Stimulated activated CD8-positive, alpha-beta memory T cell treated with anti-CD3 and anti-CD28 coated beads, Interleukin-7, amount 100 ng/mL, for 4 hours (primary cell): ENCODE measurements around the gene WNK3.
A peak's percentile ranks its signal among the peaks of the same experiment; 100 is the strongest.

Source experiments
- DNase-seq, 2 donors: peaks; one replicate each; pipeline ENCODE4 v3.0.0-alpha.2; 2020; ENCODE audit warnings: low read depth in 2 of 2

Gene WNK3

DNA sequence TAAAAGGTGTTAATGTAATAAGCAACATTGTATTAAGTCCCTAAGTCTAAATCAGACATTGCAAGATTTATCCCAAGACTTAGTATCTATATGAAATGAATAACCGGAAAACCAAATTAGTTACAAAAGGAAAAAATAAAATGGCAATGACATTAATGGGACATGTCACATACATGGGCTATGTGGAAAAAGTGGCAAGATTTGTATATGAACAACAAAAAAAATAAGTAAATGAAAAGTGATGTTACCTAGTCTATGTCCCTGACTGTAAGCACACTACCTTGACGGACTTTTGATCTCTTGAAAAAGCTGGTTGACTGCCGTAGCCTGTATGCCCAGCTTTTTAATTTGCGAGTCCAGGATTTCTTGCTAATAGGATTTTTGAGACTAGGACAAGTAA is 119.3 kb downstream of the WNK3 start:
- no peak for DNase-seq

DNA sequence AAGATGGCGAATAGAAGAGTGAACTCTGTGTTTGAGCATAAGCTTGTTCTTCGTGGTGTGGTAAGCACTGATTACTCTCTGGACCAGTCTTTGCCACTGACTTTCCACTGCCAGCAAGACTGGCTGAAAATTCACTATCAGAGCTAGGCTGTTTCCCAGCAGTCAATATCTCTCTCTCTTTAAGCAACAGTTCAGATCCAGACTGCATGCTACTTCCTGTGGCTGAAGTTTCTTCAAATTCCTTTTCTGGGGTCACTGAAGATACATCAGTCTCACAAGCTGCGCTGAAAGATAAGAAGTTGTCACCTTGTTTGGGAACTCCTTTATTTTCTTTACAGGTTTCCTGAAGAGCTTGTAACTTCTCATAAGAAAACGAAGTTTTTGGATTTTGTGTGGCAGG is 120.8 kb downstream of the WNK3 start:
- DNase-seq = no peak

DNA sequence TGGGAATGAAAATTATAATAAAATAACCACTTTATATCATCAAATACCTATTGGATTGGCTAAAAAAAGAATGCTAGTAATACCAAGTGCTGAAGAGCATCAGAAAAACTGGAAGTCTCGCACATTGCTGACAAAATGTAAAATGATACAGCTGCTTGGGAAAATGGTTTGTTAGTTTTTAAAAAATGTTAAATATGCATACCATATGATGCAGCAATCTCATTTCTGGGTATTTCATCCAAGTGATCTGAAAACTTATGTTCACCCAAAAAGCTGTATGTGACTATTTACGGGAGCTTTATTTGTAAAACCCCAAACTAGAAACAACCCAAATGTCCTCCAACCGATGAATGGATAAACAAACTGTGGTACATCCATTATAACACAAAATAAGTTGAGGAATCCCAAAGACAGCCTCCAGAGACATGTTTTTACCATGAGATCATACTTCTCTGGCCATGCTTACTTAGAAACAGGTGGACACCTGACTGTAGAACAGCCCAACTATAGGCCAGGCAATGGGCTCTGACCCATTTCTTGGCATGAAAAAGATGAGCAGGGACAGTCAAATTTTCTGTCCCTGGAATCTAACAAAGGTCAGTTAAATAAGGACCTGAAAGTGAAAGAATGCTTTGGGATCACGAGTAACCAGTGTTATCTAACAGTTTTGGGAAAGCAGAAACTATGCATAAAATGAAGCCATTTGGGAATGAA is 127.3 kb downstream of the WNK3 start:
- DNase-seq = no peak

DNA sequence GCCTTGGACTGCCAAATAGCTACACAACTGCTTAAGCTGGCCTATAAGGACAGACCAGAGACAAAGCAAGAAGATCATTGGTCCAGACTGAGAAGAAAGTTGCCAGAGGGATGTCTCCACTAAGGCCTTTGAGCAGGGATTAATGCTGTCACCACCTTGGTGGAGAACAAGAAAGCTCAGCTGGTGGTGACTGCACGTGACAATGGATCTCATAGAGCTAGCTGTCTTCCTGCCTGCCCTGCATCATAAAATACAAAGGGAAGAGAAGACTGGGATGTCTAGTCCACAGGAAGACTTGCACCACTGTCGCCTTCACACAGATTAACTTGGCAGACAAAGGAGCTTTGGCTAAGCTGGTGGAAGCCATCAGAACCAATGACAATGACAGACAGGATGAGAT is 134.3 kb downstream of the WNK3 start:
- DNase-seq = no peak

DNA sequence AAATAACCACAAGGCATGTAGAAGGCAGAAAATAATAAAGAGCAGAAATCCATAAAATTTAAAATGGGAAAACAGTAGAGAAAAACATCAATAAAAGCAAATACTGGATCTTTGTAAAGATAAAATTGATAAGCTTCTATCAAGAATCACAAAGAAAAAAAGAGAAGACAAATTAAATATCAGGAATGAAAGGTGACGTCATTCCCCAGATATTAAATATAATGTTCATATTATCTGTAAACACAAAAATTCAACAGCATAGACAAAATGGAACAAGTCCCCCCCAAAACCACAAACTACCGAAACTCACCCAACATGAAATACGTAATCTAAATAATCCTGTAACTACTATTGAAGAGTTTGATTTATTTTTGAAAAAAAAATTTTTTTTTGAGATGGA is 144.2 kb downstream of the WNK3 start:
- no peak for DNase-seq

DNA sequence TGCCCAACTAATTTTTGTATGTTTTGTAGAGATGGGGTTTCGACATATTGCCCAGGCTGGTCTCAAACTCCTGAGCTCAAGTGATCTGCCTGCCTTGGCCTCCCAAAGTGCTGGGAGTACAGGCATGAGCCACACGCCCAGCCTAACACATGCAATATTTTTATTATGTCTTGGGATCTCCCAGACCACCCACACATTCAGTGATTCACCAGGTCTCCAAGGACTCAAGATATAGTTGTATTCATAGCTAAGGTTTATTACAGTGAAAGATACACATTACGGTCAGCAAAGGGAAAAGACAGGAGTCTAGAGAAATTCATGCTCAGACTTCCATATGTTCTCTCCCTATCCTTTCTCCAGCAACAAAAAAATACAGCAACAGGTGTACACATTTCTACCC is 149.3 kb downstream of the WNK3 start:
- DNase-seq = no peak

DNA sequence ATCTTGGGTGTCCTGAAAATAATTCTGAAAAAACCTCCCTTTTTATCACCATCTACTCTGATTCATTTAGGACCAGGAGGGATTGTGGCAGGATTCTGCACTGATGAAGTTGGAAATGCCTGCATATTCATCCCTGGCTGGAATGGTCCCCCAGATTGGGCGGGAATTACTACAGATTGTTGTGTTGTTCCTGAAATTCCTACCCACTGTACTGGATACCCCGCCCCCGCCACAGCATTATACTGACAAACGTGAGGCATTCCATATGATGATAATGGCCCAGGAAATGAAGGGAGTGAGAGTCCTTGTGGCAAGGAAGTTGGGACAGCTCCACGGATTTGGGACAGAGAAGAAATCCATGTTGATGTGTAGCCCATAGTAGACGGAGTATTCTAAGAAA is 159.6 kb downstream of the WNK3 start:
- no peak for DNase-seq

DNA sequence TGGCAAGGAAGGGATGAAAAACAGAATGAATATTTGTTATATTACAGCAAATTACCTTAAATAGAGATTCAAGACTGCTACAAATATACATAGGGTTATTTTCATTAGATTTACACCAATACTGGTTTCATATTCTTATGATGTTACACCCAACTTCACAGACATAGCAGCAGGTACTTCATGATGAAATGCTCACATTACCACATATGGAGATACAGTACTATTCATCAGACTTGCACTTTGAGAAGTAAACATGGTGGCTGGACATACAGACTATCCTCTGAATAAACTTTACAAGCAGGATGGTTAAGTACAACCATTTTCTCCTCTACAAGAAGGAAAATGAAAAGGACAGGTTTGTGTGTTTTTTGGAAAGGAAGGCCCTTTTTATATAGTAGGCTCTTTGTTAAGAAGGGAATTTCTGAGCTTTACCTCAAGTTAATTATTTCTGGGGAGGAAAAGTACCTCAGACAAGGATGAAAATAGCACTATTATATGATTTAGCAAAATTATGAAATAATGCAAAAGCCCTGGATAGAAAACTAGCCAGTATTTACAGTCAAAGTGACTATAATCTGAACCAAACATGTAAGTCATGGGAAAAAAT is 162.8 kb downstream of the WNK3 start:
- no peak for DNase-seq

DNA sequence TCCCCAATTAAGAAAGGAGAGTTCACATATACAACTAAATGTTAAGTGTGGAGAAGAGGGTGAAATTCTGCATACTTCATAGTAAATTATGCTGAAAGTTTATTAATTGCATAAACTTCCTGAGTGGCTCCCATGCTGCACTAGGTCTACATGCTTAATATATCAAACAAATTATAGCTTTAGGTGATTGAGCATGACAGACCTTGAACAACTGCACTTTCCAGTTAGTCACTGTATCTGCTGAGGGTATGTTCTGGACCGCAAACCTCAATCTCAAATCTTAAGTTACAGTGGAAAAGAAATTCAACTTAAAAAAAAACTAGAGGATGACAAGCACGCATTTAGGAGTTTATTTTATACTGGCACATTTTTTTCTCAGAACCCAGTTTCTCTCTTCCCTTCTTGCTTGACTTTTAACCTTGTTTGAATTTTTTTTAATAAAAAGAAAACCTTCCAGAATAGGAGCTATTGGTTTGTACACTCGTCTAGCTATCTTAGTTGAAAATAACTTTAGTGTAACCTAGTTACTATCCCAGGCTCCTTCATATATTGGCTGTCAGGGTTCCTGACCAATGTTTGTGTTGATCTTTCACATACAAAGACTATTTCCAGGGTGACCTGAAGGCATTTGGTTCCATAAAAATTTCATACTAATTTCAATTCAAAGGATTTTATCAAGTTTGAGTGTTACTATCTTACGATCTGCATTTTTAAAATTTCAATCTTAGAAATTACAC is 164.6 kb downstream of the WNK3 start:
- DNase-seq = no peak

DNA sequence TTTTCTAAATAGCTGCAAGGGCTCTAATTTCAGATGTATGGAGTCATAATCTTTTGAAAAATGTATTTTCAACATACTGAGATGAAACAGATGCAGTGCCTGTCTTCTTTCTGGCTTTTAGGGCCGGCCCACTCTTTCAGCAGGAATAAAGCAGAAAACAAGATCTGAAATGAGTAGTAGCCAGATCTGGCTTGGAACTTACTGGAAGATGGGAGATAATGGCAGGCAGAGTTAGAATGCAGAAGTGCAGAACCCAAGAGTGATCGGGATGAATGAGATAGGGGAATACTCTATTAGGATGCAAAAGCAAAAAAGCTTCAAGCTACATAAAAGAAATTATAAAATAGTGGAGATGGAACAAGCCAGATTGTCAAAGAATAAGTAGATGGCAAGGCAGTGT is 173.4 kb downstream of the WNK3 start:
- DNase-seq = no peak

DNA sequence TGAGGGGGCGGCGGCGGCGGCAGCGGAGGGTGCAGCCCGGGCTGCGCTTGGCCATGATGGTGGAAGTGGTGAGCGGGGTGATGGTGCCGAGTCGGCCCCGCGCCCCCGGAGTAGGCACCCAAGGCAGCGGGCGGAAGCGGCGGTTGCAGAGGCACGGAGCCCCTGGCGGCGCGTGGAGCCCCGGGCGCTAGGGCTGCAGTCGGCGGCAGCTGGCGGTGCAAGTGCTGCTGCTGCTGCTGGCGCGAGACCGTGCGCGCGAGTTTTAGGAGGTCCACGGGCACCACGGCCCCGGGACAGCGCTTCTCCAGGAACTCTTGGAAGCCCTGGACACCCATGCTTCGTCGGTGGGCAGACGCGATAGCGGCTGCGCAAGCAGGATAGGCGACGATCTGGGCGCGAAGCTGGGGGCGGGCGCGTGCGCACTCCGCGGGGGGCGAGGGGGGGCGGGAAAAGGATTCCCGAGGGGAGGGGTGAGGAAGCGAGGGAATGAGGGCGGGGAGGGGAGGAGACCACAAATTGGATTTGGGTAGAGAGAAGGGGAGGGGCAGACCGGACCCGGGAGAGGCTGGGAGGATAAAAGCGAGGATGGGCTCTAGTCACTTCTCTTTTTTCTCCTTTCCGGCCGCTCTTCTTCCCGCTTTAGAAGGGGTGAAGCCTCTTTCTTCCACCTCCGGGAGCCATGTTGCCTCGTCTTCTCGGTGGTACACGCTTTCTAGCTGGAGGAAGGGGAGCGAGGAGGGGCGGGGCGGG is 174.8 kb downstream of the WNK3 start, which contains the start of gene FAM120C:
TSS of gene FAM120C (minus strand) at position 391 of the 750 bp plus-strand sequence. CDS start at position 335, 56 bp downstream.
- DNase-seq = peak; percentile 43 to 57

DNA sequence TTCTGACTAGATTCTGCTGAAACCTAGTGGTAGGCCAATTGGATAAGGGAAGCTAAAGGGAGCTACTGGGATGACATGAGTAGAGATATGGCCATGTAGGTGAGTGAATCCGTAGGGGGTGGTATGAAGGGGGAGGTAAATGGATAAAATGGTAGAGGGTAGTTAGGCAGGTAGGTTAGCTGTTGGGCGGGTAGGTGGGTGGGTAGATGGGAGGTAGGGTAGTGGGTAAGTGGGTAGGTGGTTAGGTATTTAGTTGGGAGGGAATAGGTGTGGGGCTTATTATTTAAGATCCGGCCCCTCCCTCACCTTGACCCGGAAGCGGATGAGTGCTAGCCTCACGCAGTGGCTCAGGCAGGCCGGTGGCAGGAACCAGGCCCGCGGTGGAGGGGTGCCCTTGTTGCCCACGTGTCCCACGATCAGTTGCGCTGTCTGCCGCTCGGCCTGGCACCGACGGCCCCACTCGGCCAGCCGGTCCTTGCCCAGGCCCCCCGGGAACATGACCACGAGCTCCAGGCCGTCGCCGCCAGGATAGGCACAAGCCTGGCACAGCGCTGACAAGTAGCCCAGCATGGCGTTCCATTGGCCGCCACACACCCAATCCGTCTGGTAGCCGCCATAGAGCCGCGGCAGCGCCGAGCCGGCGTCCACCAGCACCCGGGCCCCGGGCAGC is 175.5 kb downstream of the WNK3 start:
- DNase-seq = peak; percentile 55 to 58

DNA sequence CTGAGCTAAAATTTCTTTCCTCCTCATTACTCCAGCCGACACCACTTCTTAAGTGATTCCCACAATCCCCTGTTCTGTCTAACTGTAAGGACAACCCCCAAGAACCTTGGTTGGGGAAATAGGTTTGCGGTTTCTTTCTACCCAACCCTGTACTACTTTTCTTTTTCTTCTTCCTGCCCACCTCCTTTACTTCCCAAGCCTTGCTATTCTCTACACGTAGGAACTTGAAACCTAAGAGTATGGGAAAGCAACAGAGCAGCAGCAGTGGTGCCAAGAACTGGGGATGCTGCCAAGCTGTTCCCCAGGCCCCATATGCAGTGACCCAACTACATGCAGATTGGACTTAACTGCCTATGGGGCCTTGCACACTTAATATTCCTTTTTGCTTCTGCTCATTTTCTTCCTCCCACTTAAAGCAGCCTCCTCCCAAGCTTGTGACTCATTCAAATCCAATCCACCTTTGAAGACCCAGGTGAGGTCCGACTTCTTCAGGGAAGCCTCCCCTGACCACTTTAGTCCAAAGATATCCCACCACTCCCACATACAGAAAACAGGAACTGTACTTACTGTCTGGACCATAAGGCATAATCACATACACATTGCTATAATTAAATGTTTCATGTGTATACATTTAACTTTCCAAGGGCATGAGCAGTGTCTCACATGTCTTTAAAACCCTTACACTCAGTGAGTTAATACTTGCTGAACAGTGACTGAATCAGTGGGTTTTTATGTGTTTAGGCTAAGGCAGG is 176.5 kb downstream of the WNK3 start:
- DNase-seq = no peak

DNA sequence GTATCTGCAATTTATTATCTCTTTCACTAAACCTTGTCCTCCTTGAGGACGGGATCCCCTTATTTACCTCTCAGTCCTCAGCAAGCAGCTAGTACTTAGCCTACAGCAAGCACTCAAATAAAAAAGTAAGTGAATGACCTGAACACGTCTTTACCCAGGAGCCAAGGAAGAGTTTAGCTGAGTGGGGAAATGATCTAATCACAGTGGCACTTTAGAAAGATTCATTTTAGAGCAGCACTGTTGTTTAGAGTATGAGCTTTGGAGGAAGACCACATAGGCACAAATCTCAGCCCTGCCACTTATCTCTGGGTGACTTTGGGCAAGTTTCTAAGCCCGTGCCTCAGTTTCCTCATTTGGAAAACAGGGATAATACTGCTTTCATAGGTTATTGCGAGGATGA is 177.4 kb downstream of the WNK3 start:
- no peak for DNase-seq

DNA sequence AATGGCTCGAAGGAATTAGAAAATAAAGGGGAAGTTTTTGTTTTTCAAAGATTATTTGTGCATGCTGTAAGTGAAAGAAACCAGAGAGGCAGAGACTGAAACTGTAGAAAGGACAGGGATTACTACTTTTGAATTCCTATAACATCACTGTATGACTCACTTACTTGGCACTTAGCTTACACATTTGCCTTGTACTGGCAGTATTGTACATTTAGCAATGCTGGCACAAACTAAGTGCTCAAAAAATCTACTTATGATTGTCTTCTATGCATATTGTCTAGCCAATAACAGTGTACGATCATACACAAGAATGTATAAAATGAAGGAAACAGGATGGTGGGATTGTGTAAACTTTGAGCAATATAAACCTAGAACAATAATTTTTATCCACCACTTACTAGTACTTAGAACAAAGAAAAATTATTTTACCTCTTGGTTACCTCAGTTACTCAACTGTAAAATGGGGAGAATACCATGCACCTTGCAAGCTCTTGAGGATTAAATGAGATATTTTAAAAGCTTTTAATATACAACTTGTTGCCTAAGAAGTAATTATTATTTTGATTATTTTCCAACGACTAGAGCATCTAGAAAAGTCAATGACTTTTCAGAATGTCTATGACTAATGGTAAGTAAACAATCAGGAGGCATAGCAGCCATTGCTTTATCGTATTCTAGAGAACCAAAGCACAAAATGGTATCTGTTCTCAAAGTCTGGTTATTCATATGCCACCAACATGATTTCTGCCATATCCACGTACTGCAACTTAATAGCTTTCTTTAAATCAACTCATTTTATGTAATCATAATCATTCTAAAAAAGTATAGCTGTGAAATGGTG is 179.5 kb downstream of the WNK3 start:
- no peak for DNase-seq

DNA sequence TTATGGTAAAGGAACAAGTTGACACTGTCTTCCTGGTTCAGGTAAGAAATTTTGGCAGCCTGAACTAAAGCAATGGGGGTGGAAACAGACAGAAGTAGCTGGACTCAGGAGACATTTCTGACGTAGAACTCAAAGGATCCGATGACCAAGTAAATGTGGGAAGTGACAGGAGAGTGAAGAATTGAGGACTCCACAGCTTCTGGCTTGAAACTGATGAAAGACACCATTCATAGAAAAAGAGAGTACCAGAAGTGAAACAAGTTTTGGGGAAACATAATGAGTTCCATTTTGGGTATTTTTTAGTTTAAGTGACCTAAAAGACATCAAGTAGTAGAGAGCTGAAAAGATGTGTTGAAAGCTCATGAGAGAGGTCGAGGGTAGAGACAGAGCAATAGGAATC is 180.5 kb downstream of the WNK3 start:
- DNase-seq = no peak

DNA sequence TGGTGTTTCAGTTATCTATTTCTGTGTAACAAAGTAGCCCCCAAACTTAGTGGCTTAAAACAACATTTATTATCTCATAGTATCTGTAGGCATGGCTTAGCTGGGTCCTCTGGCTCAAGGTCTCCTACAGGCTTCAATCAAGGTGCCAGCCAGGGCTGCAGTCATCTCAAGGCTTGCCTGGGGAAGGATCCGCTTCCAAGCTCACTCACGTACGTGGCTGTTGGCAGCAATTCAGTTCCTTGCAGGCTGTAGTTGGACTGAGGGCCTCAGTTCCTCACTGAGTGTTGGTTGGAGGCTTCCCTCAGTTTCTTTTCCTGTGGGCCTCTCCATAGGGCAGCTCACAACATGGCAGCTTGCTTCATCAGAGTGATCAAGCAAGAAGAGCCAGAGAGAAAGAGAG is 184.1 kb downstream of the WNK3 start:
- no peak for DNase-seq

DNA sequence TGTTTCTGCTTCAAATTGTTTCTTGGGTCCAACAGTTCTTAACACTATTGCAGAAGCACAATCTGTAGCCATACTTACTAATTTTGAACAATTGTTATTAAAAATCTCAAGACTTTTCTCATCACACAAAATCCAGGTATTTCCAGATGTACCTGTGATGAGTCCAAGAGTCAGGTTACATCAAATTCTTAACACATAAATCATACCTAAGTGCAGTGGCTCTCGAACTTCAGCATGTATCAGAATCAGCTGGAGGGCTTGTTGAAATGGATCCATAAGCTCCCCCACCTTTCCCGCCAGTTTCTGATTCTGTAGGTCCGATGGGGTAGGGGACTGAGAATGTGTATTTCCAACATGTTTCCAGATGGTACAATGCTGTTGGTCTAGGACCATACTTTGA is 185.4 kb downstream of the WNK3 start:
- no peak for DNase-seq

DNA sequence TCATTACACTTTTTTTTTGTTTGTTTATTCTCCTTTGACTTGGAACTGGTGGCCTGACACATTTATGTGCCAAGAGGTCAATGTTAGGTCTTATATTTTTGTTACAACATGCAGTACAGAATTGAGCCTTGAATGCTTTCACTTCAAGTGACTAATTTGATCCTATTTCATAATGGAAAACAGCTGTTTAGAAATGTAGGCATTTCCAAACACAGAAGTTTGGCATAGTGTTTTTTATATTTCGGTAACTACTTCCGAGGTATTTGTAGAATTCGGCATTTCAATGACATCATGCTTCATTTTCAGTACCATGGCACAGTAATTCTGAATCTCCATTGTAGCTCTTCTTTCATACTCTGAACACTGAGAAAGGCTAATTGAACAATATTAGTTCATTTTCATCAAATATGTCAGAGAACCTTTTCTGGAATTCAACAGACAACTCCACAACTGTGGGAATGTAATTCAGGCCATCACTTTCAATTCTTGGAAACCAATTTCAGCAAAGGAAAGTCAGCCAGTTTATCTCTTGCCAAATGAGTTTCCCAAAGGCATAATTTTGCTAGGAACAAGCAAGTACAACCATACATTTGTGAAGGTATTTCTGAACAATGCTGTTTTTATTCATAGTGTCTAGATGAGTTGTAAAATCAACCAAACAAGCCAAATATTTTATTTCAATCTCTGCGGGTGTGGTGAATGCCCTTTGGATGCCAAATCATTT is 186.2 kb downstream of the WNK3 start:
- no peak for DNase-seq
